ENCODE data around the gene RSAD2. TPM values are rescaled to one million over a fixed set of nuclear protein-coding genes. Genes with fewer than 3 reads are reported as not detected.

Gene RSAD2
- total and polyA plus RNA-seq, 2 donors from 2014 or later: 4.3 to 4.5 TPM

DNA sequence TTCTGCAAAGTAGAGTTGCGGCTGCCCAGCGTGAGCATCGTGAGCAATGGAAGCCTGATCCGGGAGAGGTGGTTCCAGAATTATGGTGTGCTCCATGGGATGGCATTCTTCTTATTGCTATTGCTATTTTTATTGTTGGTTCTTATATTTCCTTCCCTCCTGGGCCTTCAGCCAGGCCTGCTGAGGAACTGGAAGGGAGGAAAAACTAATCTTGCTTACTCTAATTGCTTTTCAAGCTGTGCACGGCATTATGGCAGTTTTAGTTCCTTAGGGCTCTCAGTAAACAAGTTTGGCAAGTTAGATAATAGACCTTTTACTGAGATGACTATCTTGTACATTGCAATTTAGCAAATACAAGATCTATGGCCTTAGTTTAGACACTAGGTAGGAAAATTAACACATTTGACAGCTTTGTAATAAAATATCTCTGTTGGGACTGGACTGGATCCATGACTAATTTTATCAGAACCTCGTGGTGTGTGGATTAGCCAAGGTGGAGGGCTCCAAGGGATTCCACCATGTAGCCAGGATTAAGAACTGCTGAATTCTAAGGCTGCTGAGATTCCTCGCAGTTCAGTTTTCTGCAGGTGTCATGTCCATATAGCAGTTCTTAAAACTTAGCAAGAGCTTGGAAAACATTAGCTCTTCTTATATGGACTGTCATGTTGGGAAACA lies 6.0 kb downstream of the RSAD2 start:
- DNase-seq: peak in 2 of 5 donors; percentile 49 to 68
- H3K4me1 ChIP-seq (ENCODE audit: control insufficient read depth in 2 of 3, insufficient read depth in 2 of 3, low read depth in 1 of 3, low read length in 3 of 3): no peaks in the 10 kb centered on the region
- no peak for FAIRE-seq
- TF ChIP-seq, protein P1, sequence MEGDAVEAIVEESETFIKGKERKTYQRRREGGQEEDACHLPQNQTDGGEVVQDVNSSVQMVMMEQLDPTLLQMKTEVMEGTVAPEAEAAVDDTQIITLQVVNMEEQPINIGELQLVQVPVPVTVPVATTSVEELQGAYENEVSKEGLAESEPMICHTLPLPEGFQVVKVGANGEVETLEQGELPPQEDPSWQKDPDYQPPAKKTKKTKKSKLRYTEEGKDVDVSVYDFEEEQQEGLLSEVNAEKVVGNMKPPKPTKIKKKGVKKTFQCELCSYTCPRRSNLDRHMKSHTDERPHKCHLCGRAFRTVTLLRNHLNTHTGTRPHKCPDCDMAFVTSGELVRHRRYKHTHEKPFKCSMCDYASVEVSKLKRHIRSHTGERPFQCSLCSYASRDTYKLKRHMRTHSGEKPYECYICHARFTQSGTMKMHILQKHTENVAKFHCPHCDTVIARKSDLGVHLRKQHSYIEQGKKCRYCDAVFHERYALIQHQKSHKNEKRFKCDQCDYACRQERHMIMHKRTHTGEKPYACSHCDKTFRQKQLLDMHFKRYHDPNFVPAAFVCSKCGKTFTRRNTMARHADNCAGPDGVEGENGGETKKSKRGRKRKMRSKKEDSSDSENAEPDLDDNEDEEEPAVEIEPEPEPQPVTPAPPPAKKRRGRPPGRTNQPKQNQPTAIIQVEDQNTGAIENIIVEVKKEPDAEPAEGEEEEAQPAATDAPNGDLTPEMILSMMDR (IDR thresholded peaks at IDR 0.05; ENCODE audit: borderline replicate concordance, extremely low read depth, insufficient read depth): no peak
- H3K27me3 ChIP-seq (ENCODE audit: control insufficient read depth, insufficient read depth, low read length): no peaks in the 10 kb centered on the region
- no peak overlapping the region for H3K9ac ChIP-seq (ENCODE audit: low read length in 3 of 3)
- no peak overlapping the region for H3K4me3 ChIP-seq (ENCODE audit: low read length in 3 of 3)
- H3K36me3 ChIP-seq (ENCODE audit: control insufficient read depth in 2 of 3, insufficient read depth in 3 of 3, low read length in 3 of 3): no peaks in the 10 kb centered on the region
- no peak overlapping the region for H3K27ac ChIP-seq (ENCODE audit: low read depth in 2 of 2, low read length in 2 of 2)
- intact Hi-C loops (cut with DNase I): no loop called here
- H3K9me3 ChIP-seq (ENCODE audit: control insufficient read depth in 2 of 3, insufficient read depth in 1 of 3, low read length in 3 of 3): no peaks in the 10 kb centered on the region

DNA sequence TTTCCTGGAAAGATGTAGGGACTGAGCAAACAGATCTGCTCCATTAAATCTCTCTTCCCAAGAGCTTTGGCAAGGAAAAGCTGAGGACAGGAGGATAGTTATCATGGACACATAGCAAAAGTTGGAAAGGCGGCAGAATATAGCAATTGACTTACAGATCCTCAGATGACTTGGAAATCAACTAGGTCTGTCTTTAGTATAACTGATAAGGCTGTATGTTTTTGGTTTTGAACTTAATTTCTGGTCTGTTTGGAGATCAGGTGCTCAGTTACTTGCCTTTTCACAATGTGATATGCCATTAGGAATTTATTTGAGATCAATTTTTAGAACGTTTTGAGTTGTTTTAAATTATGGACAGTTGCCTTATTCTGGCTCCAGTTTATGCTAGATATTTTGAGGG lies 8.0 kb downstream of the RSAD2 start:
- no peak for FAIRE-seq

DNA sequence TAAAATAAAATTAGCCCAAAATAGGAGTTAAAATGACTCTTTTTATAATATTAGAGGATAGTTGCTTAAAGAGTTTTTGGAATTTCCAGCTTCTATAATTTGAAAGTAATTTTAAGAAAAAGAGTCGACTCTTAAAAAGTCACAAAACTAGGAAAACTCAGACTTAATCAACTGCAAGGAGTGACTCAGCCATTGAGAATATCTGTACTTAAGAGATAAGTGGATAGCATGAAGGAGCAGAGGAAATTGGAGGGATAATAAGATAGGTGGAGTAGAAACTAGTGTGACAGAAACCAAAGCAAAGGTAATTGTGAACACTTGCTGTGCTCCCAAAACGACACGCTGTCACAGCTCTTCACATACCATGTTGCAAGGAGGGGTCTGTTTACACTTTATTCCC lies 8.4 kb downstream of the RSAD2 start:
- Histone ChIP-seq H3K27me3 (ENCODE audit: control insufficient read depth, insufficient read depth, low read length) (no peaks in the 10 kb centered on the region), H3K4me1 (ENCODE audit: control insufficient read depth in 2 of 3, insufficient read depth in 2 of 3, low read depth in 1 of 3, low read length in 3 of 3) (no peaks in the 10 kb centered on the region), H3K9ac (ENCODE audit: low read length in 3 of 3) (no peak overlapping the region), H3K4me3 (ENCODE audit: low read length in 3 of 3) (no peak overlapping the region), H3K9me3 (ENCODE audit: control insufficient read depth in 2 of 3, insufficient read depth in 1 of 3, low read length in 3 of 3) (no peaks in the 10 kb centered on the region), H3K27ac (ENCODE audit: low read depth in 2 of 2, low read length in 2 of 2) (no peak overlapping the region), H3K36me3 (ENCODE audit: control insufficient read depth in 2 of 3, insufficient read depth in 3 of 3, low read length in 3 of 3) (no peaks in the 10 kb centered on the region)
- FAIRE-seq: no peak
- no peak for DNase-seq
- intact Hi-C loops (cut with DNase I): no loop called here
- TF ChIP-seq, protein P1 (IDR thresholded peaks at IDR 0.05; ENCODE audit: borderline replicate concordance, extremely low read depth, insufficient read depth): no peak

More for the DNA sequence above, 8.0 kb downstream of the RSAD2 start:
- Histone ChIP-seq H3K4me1 (ENCODE audit: control insufficient read depth in 2 of 3, insufficient read depth in 2 of 3, low read depth in 1 of 3, low read length in 3 of 3) (no peaks in the 10 kb centered on the region), H3K36me3 (ENCODE audit: control insufficient read depth in 2 of 3, insufficient read depth in 3 of 3, low read length in 3 of 3) (no peaks in the 10 kb centered on the region), H3K9ac (ENCODE audit: low read length in 3 of 3) (no peak overlapping the region), H3K27ac (ENCODE audit: low read depth in 2 of 2, low read length in 2 of 2) (no peak overlapping the region), H3K4me3 (ENCODE audit: low read length in 3 of 3) (no peak overlapping the region), H3K9me3 (ENCODE audit: control insufficient read depth in 2 of 3, insufficient read depth in 1 of 3, low read length in 3 of 3) (no peaks in the 10 kb centered on the region), H3K27me3 (ENCODE audit: control insufficient read depth, insufficient read depth, low read length) (no peaks in the 10 kb centered on the region)
- intact Hi-C loops (cut with DNase I): no loop called here
- no peak for DNase-seq
- TF ChIP-seq, protein P1 (IDR thresholded peaks at IDR 0.05; ENCODE audit: borderline replicate concordance, extremely low read depth, insufficient read depth): no peak

Data from kidney (tissue), 14 donors.